Endometrium (tissue), 2 donors: ENCODE data around the gene SRXN1.

ENCODE experiments used
- FAIRE-seq: peaks from 2 replicates; lab custom pipeline; 2012; peaks lifted over from hg19 to GRCh38; lab: Jason Lieb, UNC
- donor health status: control.
- donor health status: control.

The SRXN1 gene

GRCh38 chr20:635893-636338 lies 17.1 kb downstream of the SRXN1 start:
- no peak for FAIRE-seq

GRCh38 chr20:635028-635892 lies 17.7 kb downstream of the SRXN1 start:
- no peak for FAIRE-seq

GRCh38 chr20:634148-634925 lies 18.7 kb downstream of the SRXN1 start:
- no peak for FAIRE-seq

- FAIRE-seq, result no peak
These were observed 21.9 kb downstream of the SRXN1 start for GRCh38 chr20:631101-631500.

- FAIRE-seq, result no peak
These were observed 26.4 kb downstream of the SRXN1 start for GRCh38 chr20:626579-626978.

- FAIRE-seq, result no peak
These were observed 27.6 kb downstream of the SRXN1 start for GRCh38 chr20:625360-625932.

- no peak for FAIRE-seq
These were observed 29.3 kb downstream of the SRXN1 start for GRCh38 chr20:623704-624103.

- FAIRE-seq, result no peak
These were observed 30.0 kb downstream of the SRXN1 start for GRCh38 chr20:623021-623420.

GRCh38 chr20:622161-622560 lies 30.8 kb downstream of the SRXN1 start:
- FAIRE-seq, result no peak

GRCh38 chr20:621125-621756 lies 31.8 kb downstream of the SRXN1 start:
- FAIRE-seq, result no peak

GRCh38 chr20:620246-620645 lies 32.8 kb downstream of the SRXN1 start:
- no peak for FAIRE-seq

GRCh38 chr20:618980-619379 lies 34.0 kb downstream of the SRXN1 start:
- FAIRE-seq, result no peak

- no peak for FAIRE-seq
These were observed 34.9 kb downstream of the SRXN1 start for GRCh38 chr20:617934-618690.

GRCh38 chr20:615514-615913 lies 37.5 kb downstream of the SRXN1 start:
- no peak for FAIRE-seq

GRCh38 chr20:611843-612185 lies 41.2 kb downstream of the SRXN1 start:
- FAIRE-seq, result no peak

- FAIRE-seq, result no peak
These were observed 41.8 kb downstream of the SRXN1 start for GRCh38 chr20:611047-611842.

GRCh38 chr20:610130-611046 lies 42.6 kb downstream of the SRXN1 start, which contains the start of gene TCF15:
TSS of gene TCF15 (minus strand) at chr20:610309. CDS start at chr20:610237, 72 bp downstream.
- FAIRE-seq, result no peak

GRCh38 chr20:609371-609964 lies 43.5 kb downstream of the SRXN1 start:
- FAIRE-seq, result no peak

- no peak for FAIRE-seq
These were observed 44.0 kb downstream of the SRXN1 start for GRCh38 chr20:608970-609369.
